Stimulated activated CD8-positive, alpha-beta memory T cell treated with anti-CD3 and anti-CD28 coated beads, Interleukin-4, amount 100 ng/mL, for 1 hour (primary cell): ENCODE data around the gene ZNF814.
"Not testable (repeated sequence)": the region's sequence is repeated elsewhere in the genome, so short reads cannot be mapped to it uniquely, and the experiment has no call there.

ENCODE experiments used
- DNase-seq, 2 donors: peaks; one replicate each; pipeline ENCODE4 v3.0.0-alpha.2; 2020; ENCODE audit warnings: low read depth in 2 of 2, low spot score in 1 of 2

The ZNF814 gene

DNA sequence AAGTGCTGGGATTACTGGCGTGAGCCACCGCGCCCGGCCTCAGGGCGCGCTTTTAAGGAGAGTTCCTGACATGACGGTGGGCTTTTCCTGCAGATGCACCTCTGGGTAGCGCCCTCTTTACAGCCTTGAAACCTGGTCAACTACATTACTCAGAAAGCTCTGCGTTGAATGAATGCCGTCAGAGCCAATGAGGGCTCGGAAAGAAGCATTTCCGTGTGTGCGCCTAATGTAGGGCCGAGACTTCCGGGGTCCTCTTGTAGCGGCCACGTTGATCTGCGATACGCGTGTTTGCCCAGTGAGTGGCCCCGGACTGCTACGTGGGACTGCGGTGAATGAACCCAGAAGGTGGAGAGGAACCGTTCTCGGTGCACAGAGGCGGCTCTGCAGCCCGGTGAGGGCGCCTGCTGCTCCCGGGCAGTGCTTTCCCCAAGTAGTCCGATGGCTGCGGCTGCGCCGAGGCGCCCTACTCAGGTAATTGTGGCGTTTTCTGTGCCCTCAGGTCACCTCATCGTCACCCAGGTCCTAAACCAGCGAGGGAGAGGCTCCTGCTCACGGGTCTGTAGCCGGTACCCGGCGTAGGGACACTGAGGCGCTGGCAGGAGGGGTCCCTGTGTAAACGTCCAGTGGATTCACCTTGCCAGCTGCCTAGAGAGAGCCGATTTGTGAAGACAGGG is 69.2 kb downstream of the ZNF814 start:
- peak; percentile 39 to 63 for DNase-seq

DNA sequence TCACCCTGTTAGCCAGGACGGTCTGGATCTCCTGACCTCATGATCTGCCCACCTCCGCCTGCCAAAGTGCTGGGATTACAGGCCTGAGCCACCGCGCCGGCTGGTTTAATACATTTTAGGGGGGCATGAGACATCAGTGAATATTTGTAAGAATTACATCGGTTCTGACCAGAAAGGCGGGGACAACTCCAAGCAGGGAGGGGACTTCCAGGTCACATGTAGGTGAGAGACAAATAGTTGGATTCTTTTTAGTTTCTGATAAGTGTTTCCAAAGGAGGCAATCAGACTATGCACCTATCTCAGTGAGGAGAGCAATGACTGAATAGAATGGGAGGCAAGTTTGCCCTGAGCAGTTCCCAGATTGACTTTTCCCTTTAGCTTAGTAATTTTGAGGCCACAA is 70.5 kb downstream of the ZNF814 start:
- no peak for DNase-seq

DNA sequence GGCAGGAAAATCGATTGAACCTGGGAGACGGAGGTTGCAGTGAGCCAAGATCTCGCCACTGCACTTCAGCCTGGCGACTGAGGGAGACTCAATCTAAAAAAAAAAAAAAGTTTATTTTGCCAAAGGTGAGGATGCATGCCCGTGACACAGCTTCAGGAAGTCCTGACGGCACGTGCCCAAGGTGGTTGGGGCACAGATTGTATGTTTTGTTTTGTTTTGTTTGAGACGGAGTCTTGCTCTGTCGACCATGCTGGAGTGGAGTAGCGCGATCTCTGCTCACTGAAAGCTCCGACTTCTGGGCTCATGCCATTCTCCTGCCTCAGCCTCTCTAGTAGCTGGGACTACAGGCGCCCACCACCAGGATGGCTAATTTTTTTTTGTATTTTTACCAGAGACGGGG is 70.9 kb downstream of the ZNF814 start:
- DNase-seq, result no peak

DNA sequence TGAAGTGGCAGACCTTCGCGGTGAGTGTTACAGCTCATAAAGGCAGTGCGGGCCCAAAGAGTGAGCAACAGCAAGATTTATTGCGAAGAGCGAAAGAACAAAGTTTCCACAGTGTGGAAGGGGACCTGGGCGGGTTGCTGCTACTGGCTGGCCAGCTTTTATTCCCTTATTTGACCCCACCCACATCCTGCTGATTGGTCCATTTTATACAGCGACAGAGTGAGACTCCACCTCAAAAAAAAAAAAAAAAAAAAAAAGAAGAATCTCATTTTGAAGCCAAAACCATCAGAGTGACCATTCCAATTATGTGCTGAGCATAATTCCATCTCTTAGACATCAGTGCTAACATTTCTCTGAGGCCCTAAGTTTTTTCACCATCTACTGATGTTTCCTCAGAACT is 72.2 kb downstream of the ZNF814 start:
- DNase-seq, result no peak

DNA sequence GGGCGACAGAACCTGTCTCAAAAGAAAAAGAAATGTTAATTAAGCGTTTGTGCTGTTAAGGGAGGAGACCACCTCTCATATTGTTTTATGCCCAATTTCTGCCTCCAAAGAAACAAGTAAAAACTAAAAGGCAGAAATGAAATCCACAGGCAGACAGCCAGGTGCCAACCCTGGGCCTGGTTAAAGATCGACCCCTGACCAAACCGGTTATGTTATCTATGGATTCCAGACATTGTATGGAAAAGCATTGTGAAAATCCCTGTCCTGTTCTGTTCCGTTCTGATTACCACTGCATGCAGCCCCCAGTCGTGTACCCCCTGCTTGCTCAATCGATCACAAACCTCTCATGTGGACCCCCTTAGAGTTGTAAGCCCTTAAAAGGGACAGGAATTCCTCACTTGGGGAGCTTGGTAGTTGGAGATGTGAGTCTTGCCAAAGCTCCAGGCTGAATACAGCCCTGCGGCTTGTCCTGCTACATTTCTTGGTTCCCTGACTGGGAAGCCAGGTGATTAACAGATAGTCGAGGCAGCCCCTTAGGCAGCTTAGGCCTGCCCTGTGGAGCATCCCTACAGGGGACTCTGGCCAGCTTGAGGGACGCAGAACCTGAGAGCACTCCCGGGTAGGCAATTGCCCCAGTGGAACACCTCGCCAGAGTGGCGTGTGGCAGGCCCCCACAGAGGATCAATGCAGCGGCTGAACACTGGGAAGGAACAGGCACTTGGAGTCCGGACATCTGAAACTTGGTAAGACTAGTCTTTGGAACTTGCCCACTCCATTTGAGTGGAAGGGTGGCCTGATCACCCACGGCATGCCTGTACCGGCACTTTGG is 73.4 kb downstream of the ZNF814 start:
- no peak for DNase-seq

DNA sequence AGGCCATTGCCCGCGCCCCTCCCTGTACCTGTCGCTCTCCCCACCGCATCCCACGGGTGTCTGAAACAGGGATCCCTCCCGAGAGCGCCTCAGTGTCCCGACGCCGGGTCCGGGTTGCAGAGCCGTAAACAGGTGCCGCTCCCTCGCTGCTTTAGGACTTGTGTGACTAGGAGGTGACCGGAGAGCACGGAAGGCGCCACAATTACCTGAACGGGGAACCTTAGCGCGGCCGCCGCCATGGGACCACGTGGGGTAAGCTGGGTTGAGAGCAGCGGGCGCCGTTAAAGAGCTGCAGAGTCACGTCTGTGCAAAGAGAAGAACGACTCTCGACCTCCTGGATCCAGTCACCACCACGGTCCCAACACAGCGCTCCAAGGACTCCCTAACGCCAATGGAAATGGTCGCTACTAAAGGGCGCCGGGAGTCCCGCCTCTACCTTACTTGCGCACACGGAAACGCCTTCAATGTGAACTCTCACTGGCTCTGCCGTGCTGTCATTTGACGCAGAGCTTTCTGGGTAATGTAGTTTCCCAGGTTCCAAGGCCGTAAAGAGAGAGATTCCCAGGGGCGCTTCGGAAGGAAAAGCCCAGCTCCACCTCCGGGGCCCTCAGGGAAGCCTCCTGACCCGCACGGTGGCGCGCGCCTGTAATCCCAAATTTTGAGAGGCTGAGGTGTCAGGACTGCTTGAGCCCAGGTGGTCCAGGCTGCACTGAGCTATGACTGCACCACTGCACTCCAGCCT is 74.2 kb downstream of the ZNF814 start, which contains the start of gene ZNF552:
TSS of gene ZNF552 (minus strand) at position 409 of the 742 bp plus-strand sequence. CDS start at position 239, 170 bp downstream.
- peak; percentile 37 to 43 for DNase-seq

DNA sequence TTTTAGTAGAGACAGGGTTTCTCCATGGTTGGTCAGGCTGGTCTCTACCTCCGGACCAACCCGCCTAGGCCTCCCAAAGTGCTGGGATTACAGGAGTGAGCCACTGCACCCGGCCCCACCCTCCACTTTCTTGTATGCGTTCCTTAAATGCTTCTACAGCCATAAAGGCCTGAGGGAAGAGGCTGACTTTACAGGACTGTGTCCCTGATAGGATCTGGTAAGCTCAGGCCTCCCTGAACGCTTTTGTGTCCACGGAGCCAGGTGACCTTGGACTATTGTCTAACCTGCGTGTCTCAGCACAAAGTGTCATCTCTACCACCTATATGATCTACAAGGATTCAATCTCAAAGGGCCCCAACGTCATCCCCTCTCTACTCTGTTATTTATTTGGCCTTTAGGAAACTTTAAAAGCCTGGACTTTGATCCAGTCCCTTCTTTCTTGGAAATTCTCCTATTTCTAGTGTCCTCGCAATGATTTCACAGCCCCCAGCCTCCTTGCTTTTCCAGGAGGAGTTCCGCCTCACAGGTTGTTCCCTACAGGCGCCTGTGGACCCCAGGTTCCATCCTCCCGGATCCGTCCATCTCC is 74.8 kb downstream of the ZNF814 start:
- DNase-seq, result no peak

DNA sequence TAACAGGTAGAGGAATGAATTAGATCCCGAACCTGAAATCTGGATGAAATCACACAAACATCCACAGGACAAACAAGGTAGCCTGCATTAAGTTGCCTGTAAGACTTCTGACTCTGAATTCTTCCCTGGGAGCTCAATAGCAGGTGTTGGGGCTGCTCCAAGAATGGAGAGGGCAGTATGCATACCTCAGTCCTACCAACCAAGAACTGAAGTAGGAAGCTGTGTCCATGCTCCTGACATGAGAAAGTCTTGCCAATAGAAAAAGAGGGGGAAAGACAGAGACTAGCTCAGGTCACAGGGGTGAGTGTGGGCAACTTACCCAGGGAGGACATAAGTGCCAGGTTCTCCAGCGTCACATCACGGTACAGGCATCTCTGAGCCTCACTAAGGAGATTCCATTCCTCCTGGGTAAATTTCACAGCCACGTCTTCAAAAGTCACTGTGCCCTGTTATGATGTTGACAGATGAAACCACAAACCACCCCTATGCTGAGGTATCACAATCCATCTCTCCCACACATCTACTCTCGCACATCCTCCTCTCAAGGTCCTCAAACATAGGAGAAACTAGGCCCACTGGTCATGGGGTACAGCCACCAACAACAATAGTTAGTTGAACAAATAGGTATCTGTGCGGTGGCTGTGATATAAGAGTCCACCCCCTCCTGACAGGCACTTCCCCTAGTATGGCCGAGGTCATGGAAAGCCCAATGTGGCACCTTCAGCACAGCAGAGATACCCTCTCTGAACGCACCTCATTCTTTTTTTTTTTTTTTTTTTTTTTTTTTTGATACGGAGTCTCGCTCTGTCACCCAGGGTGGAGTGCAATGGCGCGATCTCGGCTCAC is 75.6 kb downstream of the ZNF814 start:
- DNase-seq, result not testable (repeated sequence)

DNA sequence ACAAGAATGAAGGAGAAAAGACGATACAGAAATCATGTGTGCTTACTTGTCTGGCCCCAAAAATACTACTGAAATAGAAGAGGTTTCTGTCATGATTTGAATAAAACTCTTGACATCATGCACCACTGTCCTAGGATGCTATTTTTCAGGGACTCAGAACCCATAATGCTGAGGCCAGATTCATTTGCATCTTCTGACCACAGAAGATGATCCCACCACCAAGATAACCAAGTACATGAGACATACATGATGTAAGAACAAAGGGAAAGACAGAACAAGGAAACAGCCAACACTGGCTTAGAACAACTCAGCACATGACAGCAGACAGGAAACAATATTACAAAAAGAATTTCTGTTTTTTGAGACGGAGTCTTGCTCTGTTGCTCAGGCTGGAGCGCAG is 76.6 kb downstream of the ZNF814 start:
- DNase-seq, result no peak

DNA sequence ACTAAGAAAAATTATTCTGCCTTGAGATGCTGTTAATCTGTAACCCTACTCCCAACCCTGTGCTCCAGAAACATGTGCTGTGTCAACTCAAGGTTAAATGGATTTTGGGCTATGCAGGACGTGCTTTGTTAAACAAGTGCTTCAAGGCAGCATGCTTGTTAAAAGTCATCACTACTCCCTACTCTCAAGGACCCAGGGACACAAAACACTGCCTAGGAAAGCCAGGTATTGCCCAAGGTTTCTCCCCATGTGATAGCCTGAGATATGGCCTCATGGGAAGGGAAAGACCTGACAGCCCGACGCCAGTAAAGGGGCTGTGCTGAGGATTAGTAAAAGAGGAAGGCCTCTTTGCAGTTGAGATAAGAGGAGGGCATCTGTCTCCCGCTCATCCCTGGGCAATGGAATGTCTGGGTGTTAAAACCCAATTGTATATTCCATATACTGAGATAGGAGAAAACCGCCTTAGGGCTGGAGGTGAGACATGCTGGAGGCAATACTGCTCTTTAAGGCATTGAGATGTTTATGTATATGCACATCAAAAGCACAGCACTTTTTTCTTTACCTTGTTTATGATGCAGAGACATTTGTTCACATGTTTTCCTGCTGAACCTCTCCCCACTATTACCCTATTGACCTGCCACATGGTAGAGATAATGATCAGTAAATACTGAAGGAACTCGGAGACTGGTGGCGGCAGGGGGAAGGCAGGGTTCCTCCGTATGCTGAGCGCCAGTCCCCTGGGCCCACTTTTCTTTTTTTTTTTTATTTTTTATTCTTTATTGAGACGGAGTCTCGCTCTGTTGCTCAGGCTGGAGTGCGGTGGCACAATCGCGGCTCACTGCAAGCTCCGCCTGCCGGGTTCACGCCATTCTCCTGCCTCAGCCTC is 78.2 kb downstream of the ZNF814 start:
- DNase-seq, result not testable (repeated sequence)

DNA sequence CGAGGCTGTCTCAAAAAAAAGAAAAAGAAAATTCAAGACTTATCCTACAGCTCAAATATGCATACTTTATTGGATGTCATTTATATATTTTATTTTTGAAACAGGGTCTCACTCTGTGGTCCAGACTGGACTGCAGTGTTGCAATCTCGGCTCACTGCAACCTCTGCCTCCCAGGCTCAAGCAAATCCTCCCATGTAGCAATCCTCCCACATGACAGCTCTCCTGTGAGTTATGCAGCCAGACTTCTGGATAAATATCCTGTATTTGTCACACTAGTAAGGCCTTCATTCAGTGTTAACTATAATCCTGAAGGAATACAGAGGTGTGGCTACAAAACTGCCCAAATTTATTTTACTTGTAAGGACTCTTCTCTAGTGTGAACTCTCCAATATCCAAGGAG is 81.3 kb downstream of the ZNF814 start:
- no peak for DNase-seq

DNA sequence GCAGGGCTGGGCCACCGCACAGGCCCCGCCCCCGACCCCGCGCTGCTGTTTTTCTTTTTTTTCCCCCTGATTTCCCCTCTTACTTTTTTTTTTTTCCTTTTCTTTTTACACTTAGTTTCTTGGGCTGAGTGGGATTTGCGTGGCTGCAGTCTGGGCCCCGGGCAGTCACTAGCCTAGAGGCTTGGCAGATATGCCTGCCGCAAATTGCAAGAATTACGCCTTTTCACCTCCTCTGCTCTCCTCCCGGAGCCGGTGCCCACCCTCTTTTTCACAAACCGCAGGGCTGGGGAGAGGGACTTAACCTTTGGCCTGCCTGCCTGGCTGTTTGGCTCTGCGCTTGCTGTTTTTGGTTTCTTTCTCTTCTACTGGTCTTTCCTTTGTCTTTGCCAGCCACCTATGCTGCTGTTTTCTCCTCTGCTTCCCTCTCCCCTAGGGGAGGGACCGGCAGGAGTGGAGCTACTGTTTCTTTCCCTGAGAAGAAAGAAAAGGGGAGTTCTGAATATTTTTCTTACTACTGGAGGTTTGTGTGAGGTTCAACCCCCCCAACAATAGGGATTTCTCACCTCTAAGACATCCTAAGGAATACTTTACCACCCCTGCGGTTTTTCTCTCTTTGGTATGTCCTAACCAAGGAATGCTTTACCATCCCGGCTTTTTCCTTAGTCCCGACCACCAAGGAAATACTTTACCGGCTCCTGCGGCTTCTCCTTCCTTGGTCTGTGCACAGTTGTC is 85.1 kb downstream of the ZNF814 start:
- DNase-seq, result no peak

DNA sequence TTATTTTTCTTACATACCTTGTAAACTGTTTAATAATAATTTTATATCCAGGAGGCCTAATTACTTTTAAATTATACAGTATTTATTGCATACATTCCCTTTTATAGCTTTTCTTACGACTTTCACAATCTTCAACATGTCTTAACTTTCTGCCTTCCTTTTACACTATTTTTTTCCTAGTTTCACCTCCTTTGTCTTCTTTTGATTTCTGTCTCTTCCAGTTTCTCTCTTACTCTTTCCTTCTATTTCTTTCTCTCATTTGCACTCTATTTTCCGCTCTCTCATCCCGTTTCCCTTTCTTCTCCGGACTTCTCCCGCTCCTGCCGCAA is 85.6 kb downstream of the ZNF814 start:
- DNase-seq, result no peak

DNA sequence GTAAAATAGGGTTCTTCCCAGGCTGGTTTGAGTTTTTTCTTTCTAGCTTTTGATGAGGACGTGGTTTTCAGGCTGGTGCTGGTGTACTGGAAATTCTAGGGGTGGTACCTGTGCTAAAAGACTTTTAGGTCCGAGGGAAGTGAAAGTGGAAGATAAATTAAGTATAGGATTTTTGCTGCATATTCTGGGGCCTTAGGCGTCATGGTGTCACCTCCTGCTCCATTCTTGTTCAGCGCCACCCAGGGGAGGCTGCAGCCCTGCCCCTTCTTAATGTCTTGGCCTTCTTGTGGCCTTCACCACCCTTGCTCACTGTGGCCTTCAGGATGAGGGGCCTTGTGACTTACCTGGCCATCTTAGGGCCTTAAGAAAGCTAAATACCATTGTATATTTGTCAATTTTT is 86.6 kb downstream of the ZNF814 start:
- no peak for DNase-seq

DNA sequence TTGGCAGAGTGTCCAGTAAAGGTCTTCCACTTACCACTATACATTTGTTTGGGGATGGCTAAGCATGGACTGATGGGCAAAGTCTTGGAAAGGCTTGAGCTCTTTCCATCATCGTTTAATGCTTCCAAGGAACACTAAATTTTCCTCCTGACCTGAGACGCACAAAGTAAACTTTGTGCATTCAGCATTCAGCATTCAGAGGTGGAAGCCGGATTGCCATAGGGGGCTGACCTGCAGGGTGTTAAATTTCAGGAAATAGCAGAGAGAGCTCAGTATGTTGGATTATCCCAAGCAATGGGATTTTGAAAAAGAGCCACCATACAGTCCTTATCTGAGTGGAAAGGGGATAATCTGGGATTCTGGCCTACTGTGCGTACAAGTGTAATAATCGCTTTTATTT is 88.1 kb downstream of the ZNF814 start:
- DNase-seq, result no peak
